Activated CD4-positive, alpha-beta memory T cell treated with anti-CD3 and anti-CD28 coated beads for 36 hours (primary cell): ENCODE measurements around the gene LUC7L2. TPM values are rescaled to one million over a fixed set of nuclear protein-coding genes. Genes with fewer than 3 reads are reported as not detected.

ENCODE experiments used
- total RNA-seq, 2 experiments: library from RNA; stranded (reverse); gene quantifications; one replicate each; pipeline ENCODE4 v1.2.3, GENCODE V29; 2021

LUC7L2 gene
- total RNA-seq, 2 experiments from 2014 or later, result 105 to 114 TPM

Other genes with a start within 250 kb of the LUC7L2 start
- 10 to 100 TPM; 11.3 to 13.3 TPM for gene UBN2, start 128.7 kb upstream of the LUC7L2 start, total RNA-seq
- 1 to 10 TPM; 4.4 to 5.0 TPM for gene FMC1, start 18.6 kb upstream of the LUC7L2 start, total RNA-seq
- under 1 TPM; 0.19 TPM for gene KLRG2, start 123.8 kb downstream of the LUC7L2 start, total RNA-seq
- gene CLEC2L, start 163.8 kb downstream of the LUC7L2 start, total RNA-seq, result not detected